Brain microvascular endothelial cell (primary cell): ENCODE data around the gene MTHFD1L.
A peak's percentile ranks its signal among the peaks of the same experiment; 100 is the strongest.

Experiments
- DNase-seq: peaks from one replicate; pipeline ENCODE4 v3.0.0-alpha.2; 2020
- H3K27ac ChIP-seq: fragments of 250-450 bp; sonication (Bioruptor Pico); 2 replicates; pipeline ENCODE4 v1.5.1; 2020; ENCODE audit warnings: mild to moderate bottlenecking, moderate library complexity
- H3K27me3 ChIP-seq: fragments of 250-450 bp; sonication (Bioruptor Pico); replicated peaks from 2 replicates; pipeline ENCODE4 v1.5.1; 2020; ENCODE audit warnings: mild to moderate bottlenecking
- H3K36me3 ChIP-seq: fragments of 250-450 bp; sonication (Bioruptor Pico); replicated peaks from 2 replicates; pipeline ENCODE4 v1.5.1; 2020; ENCODE audit warnings: mild to moderate bottlenecking
- H3K4me3 ChIP-seq: 2 replicates; pipeline ENCODE4 v1.5.1; 2011; ENCODE audit warnings: low read depth, mild to moderate bottlenecking, control low read depth, low read length, moderate library complexity
- CTCF ChIP-seq: IDR thresholded peaks from 2 replicates; pipeline ENCODE4 v1.5.1; 2011; ENCODE audit warnings: low read depth, mild to moderate bottlenecking, moderate library complexity, low read length, control low read depth, inconsistent platforms; ENCODE audit errors: missing control alignments
- in situ Hi-C: cut with HindIII; loops from 2 replicates; pipeline ENCODE4 v1.10.0; 2017; ENCODE audit warnings: low sequenced_read_pairs, low pct_ligation_motif_present

Gene MTHFD1L

DNA sequence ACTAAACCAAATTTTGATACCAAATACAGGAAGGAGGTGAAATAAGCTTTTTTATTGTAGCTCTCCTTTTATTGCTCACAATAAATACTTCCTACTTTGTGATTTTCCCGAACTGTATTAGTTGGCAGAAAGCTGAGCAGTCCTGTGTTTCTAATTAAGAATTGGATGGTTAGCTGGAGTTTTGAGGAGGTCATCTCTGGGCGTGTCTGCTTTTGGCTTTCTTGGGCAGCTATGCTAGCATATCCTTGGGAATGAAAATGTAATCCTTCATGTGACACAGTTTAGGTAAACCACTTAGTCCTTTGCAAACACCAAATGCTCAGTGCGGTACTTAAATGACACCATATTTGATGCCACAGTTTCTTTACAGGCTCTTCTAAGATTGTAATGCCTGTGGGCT is 67.5 kb downstream of the MTHFD1L start:
- no peak for TF ChIP-seq CTCF
- no peak for DNase-seq
- H3K27ac ChIP-seq = peak overlapping the region; percentile 97
- H3K4me3 ChIP-seq = no peak overlapping the region
- peaks cover 25% of the 10 kb centered on the region for H3K36me3 ChIP-seq
- H3K27me3 ChIP-seq = no peaks in the 10 kb centered on the region
- in situ Hi-C loops = no loop called here

- TF ChIP-seq CTCF = no peak
- Histone ChIP-seq H3K27me3 (no peaks in the 10 kb centered on the region), H3K27ac (peak overlapping the region; percentile 97), H3K4me3 (no peak overlapping the region), H3K36me3 (peaks cover 27% of the 10 kb centered on the region)
- in situ Hi-C loops = no loop called here
- DNase-seq = peak; percentile 89
Observed at GRCh38 chr6:150934380-150934779, 68.9 kb downstream of the MTHFD1L start.

DNA sequence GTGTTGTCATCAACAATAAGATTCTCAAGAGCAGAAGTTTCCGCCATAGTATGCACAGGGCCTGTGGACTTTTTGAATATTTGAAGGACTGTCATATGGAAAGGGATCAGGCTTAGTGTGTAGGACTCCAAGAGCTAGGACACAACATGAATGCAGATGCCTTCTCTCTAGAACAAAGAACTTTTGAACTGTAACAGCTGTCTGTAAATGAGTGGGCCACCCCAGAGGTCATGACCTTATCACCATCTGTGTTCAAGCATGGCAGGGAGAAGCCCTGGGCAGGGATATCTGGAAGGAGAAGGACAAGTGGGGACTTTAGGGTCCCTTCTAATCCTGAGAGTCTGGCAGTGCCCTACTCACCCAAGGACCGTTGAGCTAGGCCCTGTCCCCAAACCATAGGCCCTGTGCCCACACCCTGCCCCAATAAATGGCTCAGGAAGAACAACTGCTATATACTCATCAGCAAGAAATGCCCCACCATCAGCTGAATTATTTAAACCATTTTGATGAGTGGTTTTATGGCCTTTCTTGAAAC is 70.6 kb downstream of the MTHFD1L start:
- in situ Hi-C loops = no loop called here
- peak overlapping the region; percentile 18 for H3K27ac ChIP-seq

GRCh38 chr6:150937132-150937906 is 71.8 kb downstream of the MTHFD1L start:
- H3K27me3 ChIP-seq = no peaks in the 10 kb centered on the region
- H3K4me3 ChIP-seq = no peak overlapping the region
- no peak for DNase-seq
- peaks cover 37% of the 10 kb centered on the region for H3K36me3 ChIP-seq
- in situ Hi-C loops = no loop called here
- TF ChIP-seq CTCF = no peak
- H3K27ac ChIP-seq = no peak overlapping the region

More for the DNA sequence above, 70.6 kb downstream of the MTHFD1L start:
- Histone ChIP-seq H3K36me3 (peaks cover 34% of the 10 kb centered on the region), H3K4me3 (no peak overlapping the region), H3K27me3 (no peaks in the 10 kb centered on the region)
- no peak for TF ChIP-seq CTCF
- DNase-seq = no peak

DNA sequence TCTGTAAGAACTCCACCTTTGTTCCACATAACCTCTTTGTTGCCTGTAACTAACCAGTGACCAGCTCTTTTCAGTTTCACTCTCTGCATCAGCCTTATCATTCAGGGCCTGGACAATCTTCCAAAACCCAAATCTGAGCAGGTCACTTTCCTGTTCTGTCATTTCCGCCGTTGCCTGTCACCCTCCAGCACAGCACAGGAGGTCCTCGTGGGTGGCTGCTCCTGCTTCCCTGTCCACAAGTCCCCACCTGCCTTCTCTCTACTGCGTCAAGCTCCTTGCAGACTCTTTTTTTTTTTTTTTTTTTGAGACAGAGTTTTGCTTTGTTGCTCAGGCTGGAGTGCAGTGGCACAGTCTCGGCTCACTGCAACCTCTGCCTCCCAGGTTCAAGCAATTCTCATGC is 73.9 kb downstream of the MTHFD1L start:
- Histone ChIP-seq H3K27ac (no peak overlapping the region), H3K4me3 (no peak overlapping the region), H3K36me3 (peaks cover 37% of the 10 kb centered on the region), H3K27me3 (no peaks in the 10 kb centered on the region)
- TF ChIP-seq CTCF = no peak
- no peak for DNase-seq
- in situ Hi-C loops = no loop called here

DNA sequence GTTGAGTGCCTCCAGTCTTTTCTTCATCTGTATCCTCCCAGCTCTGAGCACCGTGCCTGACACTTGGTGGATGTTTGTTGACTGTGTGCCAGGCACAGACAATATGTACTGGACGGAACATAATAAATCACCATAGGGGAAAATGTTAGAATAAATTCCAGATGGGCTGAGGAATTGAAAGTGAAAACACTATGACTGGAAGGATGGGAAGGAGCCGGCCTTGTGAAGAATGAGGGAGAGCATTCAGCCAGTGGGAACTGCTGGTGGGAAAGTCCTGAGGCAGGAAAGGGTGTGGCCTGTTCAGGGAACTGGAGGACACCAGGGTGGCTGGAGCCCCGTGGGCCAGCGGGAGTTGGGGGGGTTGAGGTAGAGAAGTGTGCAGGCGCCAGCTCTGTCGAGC is 75.4 kb downstream of the MTHFD1L start:
- H3K36me3 ChIP-seq = peaks cover 37% of the 10 kb centered on the region
- in situ Hi-C loops = no loop called here
- no peak for TF ChIP-seq CTCF
- H3K27me3 ChIP-seq = no peaks in the 10 kb centered on the region
- DNase-seq = peak; percentile 53
- H3K4me3 ChIP-seq = no peak overlapping the region
- peak overlapping the region; percentile 32 for H3K27ac ChIP-seq
